ENCODE results near the gene SEBOX.

SEBOX gene

DNA sequence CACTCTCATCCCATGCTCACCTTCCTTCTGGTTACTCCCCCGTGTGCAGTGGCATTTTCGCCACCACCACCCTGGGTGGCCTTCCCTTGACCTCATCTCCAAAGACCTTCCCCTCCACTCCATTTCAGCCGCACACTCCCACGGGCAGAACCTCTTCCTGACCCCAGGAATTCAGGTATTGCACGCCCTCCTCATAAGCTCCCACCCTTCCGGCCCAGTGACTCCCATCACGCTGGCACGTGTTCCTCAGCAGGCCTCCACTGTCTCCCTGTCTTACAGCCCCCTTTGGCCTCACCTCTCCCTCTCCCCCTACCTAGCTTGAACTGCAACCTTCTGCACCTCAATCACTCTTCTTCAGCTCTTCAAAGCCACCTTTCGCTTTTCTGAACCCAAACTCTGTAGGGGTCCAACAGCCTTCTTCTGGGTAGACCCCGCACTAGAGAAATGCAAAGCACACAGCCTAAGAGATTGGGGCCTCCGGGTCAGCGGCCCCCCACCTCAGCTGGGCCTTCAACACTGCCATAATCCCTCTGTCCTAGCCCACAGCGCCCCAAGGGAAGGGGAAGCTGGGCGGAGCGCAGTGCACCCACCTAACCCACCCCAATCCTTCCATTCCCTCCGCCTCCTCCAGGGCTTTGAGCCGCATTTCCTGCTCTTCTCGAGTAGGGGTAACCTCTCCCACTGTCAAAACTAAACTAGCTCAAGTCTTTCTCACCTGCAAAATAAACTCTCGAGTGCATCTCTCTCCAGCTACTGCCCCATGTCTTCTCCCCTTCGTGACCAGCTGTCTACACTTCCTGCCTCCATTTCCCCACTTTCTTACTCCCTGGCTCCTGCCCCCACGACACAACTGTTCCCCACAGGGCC, 47.7 kb downstream of the SEBOX start:
- no peak for DNase-seq

DNA sequence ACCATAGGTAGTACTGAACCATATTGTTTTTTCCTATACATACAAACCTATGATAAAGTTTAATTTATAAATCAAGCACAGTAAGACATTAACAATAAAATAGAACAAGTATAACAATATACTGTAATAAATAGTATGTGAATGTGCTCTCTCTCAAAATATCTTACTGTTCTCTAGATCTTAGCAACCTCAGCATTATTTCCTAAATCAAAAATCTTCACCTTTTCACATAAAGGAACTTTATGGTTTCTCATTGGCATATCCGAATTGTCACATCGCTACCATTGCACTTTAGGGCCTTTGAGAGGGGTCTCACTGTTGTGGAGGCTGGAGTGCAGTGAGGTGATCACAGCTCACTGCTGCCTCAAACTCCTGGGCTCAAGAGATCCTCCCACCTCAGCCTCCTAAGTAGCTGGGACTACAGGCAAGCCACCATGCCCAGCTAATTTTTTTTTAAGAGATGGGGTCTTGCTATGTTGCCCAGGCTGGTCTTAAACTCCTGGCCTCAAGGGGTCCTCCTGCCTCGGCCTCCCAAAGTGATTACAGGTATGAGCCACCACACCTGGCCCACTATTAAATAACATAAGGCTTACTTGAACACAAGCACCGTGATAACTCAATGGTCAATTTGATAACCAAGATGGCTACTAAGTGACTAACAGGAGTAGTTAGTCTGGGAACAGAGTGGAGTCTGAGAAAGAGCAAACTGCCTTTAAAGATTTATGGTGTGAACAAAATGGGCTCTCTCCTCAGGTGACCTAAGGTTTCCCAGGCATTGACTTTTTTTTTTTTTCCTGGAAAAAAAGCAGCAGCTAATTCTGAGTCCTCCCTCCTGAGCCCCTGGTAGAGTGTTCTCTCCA, 48.9 kb downstream of the SEBOX start:
- no peak for DNase-seq

DNA sequence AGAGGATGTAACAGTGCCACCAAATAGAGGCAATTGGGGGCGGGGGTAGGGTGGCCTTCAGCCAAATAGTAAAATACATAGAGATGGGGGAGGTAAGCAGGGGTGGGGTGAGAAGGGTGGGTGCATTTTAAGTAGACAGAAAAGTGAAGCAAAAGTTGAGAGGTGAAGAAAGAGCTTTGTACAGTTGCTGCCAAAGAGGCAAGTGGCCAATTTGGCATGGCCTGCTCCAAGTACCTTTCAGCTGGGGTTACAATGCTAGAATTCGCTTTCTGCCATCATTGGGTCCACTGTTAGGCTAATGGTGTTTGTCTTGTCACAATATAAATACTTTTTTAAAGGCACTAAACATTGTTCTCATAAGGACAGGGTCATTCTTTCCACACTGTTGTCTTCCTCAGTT, 51.2 kb downstream of the SEBOX start:
- DNase-seq = no peak

Measured in activated effector memory CD4-positive, alpha-beta T cell treated with anti-CD3 and anti-CD28 coated beads, Interleukin-2, amount 50 U/mL, for 16 hours (primary cell).